Measurements from ENCODE around the gene CD151. TPM values are rescaled to one million over a fixed set of nuclear protein-coding genes. Genes with fewer than 3 reads are reported as not detected.

The CD151 gene
- total RNA-seq, 4 donors from 2014 or later, result 328 to 675 (median 614) TPM

- no peak for ATAC-seq (ENCODE audit: low FRiP score)
- DNase-seq (ENCODE audit: low spot score), result no peak
- no peak for TF ChIP-seq CTCF (IDR thresholded peaks at IDR 0.05)
Observed at GRCh38 chr11:831118-831864, 1.5 kb upstream of the CD151 start.

GRCh38 chr11:831961-832528 is 707 bp upstream of the CD151 start:
- no peak for TF ChIP-seq CTCF (IDR thresholded peaks at IDR 0.05)
- DNase-seq (ENCODE audit: low spot score), result no peak
- ATAC-seq (ENCODE audit: low FRiP score), result no peak

- ATAC-seq (ENCODE audit: low FRiP score), result peak; percentile 5
- no peak for TF ChIP-seq CTCF (IDR thresholded peaks at IDR 0.05)
- no peak for DNase-seq (ENCODE audit: low spot score)
Observed at GRCh38 chr11:833114-833791, 501 bp downstream of the CD151 start.

GRCh38 chr11:833849-834311 is 1.1 kb downstream of the CD151 start:
- ATAC-seq (ENCODE audit: low FRiP score), result no peak
- no peak for TF ChIP-seq CTCF (IDR thresholded peaks at IDR 0.05)
- DNase-seq (ENCODE audit: low spot score), result no peak

GRCh38 chr11:834371-835316 is 1.9 kb downstream of the CD151 start:
- ATAC-seq (ENCODE audit: low FRiP score) (peak; percentile 63), DNase-seq (ENCODE audit: low spot score) (no peak)
- no peak for TF ChIP-seq CTCF (IDR thresholded peaks at IDR 0.05)

- ATAC-seq (ENCODE audit: low FRiP score) (no peak), DNase-seq (ENCODE audit: low spot score) (no peak)
- no peak for TF ChIP-seq CTCF (IDR thresholded peaks at IDR 0.05)
Observed at GRCh38 chr11:836274-836673, 3.5 kb downstream of the CD151 start.
